SH-SY5Y (cell line): Measurements from ENCODE around the gene ZSCAN16.

Experiments
- GATA2 ChIP-seq: IDR thresholded peaks from 2 replicates; pipeline ENCODE4 v1.6.1; 2011; ENCODE audit warnings: mild to moderate bottlenecking, low read depth, low read length
- GATA3 ChIP-seq: IDR thresholded peaks from 2 replicates; pipeline ENCODE4 v1.6.1; 2011; ENCODE audit warnings: low read depth, mild to moderate bottlenecking, low read length, moderate library complexity

DNA sequence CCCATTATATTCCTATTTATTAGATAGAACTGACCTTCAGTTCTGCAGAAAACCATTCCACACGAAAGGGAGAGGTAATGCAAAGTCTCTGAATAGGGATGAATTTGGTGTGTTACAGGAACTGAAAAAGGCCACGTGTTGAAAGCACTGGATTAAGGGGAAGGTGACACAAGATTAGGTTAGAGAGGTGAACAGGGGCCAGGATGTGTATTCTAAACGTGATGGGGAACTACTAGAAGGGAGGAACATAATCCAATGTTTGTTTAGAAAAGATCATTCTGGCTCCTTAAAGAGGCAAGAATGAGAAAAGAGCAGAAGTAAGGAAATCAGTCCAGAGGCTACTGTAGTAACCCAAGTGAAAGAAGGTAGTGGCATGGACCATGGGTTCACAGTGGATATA, 11.0 kb downstream of the ZSCAN16 start:
- TF ChIP-seq GATA2, result no peak
- no peak for TF ChIP-seq GATA3
